Measurements from ENCODE around the gene ZCCHC24.

- TF ChIP-seq, protein P1, sequence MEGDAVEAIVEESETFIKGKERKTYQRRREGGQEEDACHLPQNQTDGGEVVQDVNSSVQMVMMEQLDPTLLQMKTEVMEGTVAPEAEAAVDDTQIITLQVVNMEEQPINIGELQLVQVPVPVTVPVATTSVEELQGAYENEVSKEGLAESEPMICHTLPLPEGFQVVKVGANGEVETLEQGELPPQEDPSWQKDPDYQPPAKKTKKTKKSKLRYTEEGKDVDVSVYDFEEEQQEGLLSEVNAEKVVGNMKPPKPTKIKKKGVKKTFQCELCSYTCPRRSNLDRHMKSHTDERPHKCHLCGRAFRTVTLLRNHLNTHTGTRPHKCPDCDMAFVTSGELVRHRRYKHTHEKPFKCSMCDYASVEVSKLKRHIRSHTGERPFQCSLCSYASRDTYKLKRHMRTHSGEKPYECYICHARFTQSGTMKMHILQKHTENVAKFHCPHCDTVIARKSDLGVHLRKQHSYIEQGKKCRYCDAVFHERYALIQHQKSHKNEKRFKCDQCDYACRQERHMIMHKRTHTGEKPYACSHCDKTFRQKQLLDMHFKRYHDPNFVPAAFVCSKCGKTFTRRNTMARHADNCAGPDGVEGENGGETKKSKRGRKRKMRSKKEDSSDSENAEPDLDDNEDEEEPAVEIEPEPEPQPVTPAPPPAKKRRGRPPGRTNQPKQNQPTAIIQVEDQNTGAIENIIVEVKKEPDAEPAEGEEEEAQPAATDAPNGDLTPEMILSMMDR (IDR thresholded peaks at IDR 0.05; ENCODE audit: extremely low read depth in 1 of 2, insufficient read depth in 1 of 2, low read depth in 1 of 2, low read length in 2 of 2): no peak
- TF ChIP-seq POLR2A (IDR thresholded peaks at IDR 0.05; ENCODE audit: low read depth, low read length): no peak
- TF ChIP-seq EZH2 (IDR thresholded peaks at IDR 0.05; ENCODE audit: borderline replicate concordance, low read depth, low read length, severe bottlenecking): no peak
- TF ChIP-seq, protein P2, sequence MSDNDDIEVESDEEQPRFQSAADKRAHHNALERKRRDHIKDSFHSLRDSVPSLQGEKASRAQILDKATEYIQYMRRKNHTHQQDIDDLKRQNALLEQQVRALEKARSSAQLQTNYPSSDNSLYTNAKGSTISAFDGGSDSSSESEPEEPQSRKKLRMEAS (IDR thresholded peaks at IDR 0.05; ENCODE audit: insufficient read depth, insufficient read length): no peak
Measured at GRCh38 chr10:79438699-79439085, 6.7 kb downstream of the ZCCHC24 start.

All from endothelial cell of umbilical vein (primary cell).